Suppressor macrophage treated with lipopolysaccharide for 1 hour (primary cell): ENCODE data around the gene B3GNT7.
A peak's percentile ranks its signal among the peaks of the same experiment; 100 is the strongest.
"Not testable (repeated sequence)": the region's sequence is repeated elsewhere in the genome, so short reads cannot be mapped to it uniquely, and the experiment has no call there.

Experiments used
- DNase-seq, 3 donors: peaks; one replicate each; pipeline ENCODE4 v3.0.0-alpha.2; 2020 to 2022

Gene B3GNT7

DNA sequence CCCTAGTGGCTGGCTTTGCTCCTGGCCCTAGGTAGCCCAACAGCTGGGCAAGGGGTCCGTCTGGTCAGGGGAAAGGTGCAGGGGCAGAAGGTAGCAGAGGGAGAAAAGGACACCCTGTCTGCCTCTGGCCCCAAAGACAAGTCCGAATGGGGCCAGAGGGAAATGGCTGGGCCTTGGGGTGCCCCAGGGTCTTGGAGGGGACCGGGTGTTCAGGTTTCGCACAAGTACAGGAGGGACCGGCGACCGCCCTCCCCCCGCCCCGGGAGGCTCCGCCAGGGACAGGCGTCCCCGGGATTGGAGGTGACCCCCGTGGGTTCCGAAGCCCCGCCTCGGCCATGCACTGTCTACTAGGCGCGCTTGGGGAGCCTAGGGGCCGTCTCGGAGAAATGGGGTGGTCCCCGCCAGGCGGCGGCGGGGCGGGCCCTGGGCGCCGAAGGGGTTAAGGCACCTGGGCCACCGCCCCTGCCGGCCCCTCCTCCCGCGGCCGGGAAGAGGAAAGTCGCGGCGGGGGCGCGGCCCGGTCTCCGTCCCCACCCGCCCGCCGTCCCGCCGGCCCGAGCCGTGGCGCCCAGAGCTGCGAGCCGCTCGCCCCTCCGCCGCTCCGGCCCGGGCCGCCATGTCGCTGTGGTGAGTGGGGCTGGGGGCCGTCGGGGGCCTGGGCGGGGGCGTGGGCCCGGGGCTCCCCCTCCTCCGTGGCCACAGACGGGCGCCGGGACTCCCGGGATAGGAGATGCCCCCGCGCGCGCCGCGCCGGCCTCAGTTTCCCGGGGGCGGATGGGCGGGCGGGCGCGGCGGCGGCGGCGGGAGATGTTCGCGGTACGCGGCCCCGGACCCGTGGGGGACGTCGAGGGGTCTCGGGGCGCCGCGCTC lies at the start of gene B3GNT7:
Gene B3GNT7, plus strand, starts transcription at position 523 of the 870 bp plus-strand sequence. Its CDS starts 94 bp downstream, at position 617.
- peak in 2 of 3 donors; percentile 27 to 59 for DNase-seq

GRCh38 chr2:231347081-231347480 lies 48.4 kb upstream of the B3GNT7 start:
- DNase-seq = no peak

DNA sequence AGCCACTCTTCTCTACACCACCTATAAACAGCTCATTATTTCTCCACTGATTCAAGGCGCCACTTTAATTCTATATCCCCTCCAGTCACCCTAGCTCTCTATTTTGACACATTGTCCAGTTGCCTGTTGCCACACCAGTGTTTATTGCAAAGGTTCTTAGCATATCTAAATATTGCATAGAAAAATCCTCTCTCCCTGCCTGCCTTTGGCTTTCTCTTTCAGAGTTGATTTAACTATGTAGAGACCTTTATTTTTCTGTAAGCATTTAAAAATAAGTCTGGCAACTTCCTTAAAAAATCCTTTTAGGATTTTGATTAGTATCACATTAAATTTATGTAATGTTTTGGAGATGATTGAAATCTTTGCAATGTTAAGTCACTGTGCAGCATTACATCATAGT lies 47.9 kb upstream of the B3GNT7 start:
- DNase-seq = no peak

GRCh38 chr2:231348173-231348572 lies 47.3 kb upstream of the B3GNT7 start:
- DNase-seq = peak; percentile 26 to 44 (median 38)

DNA sequence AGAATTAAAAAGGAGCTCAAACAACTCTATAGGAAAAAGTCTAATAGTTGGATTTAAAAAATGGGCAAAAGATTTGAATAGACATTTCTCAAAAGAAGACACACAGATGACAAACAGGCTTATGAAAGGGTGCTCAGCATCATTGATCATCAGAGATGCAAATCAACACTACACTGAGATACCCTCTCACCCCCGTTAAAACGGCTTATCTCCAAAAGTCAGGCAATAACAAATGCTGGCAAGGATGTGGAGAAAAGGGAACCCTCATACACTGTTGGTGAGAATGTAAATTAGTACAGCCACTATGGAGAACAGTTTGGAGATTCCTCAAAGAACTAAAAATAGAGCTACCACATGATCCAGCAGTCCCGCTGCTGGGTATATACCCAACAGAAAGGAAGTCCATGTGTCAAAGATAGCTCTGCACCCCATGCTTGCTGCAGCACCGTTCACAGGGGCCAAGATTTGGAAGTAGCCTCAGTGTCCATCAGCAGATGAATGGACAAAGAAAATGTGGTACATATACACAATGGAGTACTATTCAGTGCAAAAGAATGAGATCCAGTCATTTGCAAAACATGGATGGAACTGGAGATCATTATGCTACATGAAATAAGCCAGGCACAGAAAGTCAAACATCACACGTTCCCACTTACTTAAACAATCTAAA lies 46.7 kb upstream of the B3GNT7 start:
- peak; percentile 56 to 62 (median 58) for DNase-seq

DNA sequence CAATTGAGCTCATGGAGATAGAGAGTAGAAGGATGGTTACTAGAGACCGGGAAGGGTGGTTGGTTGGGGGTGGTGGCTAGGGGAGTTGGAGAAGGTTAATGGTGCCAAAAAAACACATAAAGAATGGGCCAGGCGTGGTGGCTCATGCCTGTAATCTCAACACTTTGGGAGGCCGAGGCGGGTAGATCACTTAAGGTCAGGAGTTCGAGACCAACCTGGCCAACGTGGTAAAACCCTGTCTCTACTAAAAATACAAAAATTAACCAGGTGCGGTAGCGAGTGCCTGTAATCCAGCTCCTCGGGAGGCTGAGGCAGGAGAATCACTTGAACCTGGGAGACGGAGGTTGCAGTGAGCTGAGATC lies 46.2 kb upstream of the B3GNT7 start:
- not testable (repeated sequence) for DNase-seq

DNA sequence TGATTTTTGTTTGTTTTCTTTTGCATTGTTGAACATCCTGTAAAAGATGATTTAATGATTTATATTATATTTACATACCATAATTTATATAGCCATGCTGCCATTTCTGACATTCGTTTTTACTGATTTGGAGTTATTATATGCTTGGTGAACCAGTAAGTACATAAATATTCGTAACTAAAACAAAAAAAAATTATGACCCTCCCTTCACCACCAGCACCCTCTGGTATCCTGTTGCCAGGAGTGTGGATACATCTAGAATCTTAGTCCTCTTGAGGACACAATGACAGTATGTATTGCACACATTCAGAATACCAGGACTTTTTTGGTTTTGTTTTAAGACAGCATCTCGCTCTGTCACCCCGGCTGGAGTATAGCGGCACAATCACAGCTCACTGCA lies 43.9 kb upstream of the B3GNT7 start:
- DNase-seq = no peak

GRCh38 chr2:231353469-231353868 lies 42.0 kb upstream of the B3GNT7 start:
- no peak for DNase-seq

GRCh38 chr2:231355508-231356465 lies 39.7 kb upstream of the B3GNT7 start:
- no peak for DNase-seq

DNA sequence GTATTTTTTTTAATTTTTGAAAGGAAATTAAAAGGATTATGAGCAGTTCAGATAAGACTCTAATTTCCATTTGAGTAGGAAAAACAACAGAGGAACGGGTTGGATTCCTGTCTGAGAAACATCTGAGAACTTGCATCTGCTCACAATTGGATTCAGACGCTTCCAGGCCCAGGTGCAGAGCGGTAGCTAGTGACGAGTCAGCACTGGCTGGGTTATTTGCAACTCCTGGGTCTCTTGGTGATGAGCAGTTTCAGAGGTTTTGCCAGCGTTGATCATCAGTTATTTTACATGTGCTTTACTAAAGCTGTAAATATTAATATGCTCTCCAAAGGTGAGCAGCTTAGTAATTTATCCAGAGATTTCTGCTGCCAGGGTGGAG lies 39.1 kb upstream of the B3GNT7 start:
- no peak for DNase-seq

GRCh38 chr2:231357048-231357447 lies 38.5 kb upstream of the B3GNT7 start:
- DNase-seq = no peak

DNA sequence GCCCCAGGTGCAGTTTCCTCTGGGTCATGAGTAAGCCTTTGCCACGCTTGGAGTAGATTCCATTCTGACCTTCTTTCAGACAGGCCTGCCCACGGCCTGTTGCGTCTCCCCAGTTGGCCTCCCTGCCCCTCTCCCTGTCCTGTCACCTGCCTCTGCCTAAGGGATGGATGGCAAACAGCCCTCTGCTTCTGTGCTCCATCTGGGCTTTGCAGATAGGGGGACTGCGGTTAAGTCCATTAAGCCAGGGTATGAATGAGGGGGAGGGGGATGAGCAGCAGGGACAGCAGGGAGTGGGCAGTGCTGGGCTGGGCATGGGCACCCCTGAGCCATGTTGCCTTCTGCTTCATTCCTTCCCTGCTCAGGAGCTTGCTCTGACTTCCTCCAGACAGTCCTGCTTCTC lies 37.6 kb upstream of the B3GNT7 start:
- no peak for DNase-seq

GRCh38 chr2:231359441-231359840 lies 36.1 kb upstream of the B3GNT7 start:
- peak; percentile 68 to 80 (median 77) for DNase-seq

- no peak for DNase-seq
Measured at GRCh38 chr2:231359948-231360347, 35.6 kb upstream of the B3GNT7 start.

DNA sequence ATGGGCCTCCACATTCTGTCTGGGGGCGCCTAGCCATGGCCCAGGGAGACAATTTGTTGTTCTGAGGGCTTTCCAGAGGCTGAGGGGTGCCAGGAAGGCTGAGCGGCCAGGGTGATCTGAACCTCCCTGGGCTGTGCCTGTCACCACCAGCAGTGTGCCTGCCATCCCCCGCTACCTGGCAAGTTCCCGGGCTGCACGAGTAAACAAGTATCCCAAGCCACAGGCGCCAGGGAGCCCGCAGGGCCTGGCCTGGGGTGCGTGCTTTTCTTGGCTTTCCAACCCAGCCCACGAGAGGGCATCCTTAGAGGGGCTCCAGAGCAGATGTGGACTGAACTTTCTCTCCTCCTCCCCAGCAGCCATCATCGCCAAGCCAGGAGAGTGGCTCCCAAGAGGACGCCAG lies 35.1 kb upstream of the B3GNT7 start:
- DNase-seq = no peak

- peak; percentile 75 to 80 (median 75) for DNase-seq
Measured at GRCh38 chr2:231360881-231361371, 34.6 kb upstream of the B3GNT7 start.

DNA sequence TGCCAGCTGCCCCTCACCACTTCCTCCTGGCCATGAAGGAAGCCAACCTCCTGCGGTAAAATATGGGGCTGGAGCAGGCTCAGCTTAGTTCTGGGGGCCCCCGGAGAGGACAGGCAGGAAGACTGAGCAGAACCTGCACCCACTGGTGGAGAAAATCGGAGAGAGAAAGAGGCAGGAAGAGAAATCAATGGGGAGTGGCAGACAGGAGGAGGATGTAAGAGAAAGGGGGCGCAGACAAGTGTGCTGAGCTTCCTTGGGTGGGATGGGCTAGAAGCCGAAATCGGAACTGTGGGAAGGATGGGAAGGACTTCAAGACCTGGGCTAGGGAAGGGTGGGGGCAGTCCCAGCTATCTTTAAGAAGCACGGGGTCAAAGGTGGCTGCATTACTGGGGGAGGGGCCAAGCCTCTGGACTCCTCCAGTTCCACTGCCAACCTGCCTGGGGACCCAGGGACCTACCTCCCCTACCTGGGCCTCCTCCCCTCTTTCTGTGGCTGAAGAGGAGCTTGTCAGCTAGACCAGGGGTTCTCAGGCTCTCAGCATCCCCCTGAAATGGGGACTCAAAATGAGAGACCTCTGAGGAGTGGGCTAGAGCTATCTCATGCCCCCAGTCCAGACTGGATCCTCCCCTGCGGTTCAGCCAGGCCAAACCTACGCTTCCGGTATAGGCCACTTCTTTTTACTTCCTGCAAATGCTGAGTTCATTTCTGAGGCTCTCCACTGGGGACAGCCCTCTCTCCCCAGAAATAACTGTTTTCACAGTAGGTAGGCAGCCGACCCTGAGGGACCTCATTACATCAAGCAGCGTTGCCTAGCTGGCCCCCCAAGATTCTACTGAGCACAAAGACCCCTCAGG lies 33.6 kb upstream of the B3GNT7 start:
- DNase-seq = peak; percentile 66 to 77 (median 76)

DNA sequence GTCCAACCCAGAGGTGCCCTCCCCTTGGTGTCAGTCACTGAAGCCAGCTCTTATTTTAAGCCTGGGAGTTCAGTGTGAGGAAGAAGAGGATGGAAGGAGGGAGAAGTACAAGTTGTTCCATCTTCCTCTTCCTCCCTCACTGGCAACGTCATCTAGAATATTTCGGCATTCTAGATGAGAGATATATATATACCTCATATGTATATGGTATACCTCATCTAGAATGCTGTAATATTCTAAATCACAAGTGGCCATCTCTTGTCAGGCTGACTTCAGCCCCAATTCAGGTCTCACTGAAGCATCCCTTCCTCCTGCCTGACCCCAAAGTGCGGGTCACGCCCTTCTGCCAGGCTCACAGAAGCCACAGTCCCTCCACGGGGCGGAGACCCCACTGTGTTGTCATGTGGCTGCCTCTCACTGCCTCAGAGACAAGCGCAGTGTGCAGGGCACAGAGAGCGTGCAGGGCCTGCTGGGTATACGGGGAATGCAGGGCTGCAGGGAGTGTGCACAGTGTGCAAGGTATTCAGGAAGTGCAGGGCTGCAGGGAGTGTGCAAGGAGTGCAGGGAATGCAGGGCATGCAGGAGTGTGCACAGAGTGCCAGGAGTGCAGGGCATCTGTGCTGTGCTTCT lies 32.8 kb upstream of the B3GNT7 start:
- DNase-seq = peak in 1 of 3 donors; percentile 32

- DNase-seq = no peak
Measured at GRCh38 chr2:231364061-231364460, 31.4 kb upstream of the B3GNT7 start.

DNA sequence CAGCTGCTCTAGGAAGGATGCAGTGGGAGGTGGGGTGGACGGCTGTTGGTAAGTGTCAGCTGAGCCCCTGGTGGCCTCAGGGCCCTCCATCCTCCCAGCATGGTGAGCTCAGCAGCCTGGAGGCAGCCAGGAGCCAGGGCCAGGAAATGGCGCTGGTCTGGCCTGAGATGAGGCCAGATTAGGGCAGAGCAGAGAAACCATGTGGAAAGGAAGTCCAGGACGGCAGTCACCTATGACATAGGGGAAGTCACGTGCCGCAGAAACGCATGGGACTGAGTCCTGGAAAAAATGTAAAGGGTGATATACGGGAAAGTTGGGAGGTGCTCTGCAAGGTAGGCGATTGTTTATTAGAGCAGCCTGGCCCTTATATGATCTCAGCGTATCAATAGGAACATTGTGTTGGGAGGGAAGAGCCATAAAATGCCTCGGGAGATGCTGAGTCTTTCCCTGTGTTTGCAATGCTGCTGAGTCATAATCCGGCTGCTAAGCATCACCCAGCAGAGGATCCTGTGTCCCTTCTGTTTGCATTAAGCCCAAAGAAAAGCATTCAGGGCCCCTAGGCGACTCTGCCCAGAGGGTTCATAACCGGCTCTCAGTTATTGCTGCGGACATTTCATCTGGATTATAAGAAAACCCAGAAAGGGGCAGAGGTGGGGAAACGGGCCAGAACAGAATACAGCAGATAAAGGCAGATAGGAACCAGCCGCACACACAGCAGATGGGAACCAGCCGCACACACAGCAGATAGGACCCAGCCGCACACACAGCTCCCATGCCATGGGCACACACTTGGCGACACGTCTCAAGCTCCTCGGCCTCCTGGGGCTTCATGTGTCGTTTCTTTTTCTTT lies 30.3 kb upstream of the B3GNT7 start:
- peak; percentile 24 to 42 (median 30) for DNase-seq
